Activated T-cell treated with anti-CD3 and anti-CD28 coated beads, Interleukin-2, amount 50 U/mL, for 4 hours (primary cell): ENCODE measurements around the gene SDK2. TPM values are rescaled to one million over a fixed set of nuclear protein-coding genes. Genes with fewer than 3 reads are reported as not detected.
"Not testable (repeated sequence)": the region's sequence is repeated elsewhere in the genome, so short reads cannot be mapped to it uniquely, and the experiment has no call there.

Source experiments
- ATAC-seq, 2 donors: fragments of 200-7000 bp; cut with Tn5 transposase; one replicate each; pipeline ENCODE4 v1.10.0; 2021
- DNase-seq: peaks from one replicate; pipeline ENCODE4 v3.0.0-alpha.2; 2020
- H3K27me3 Mint-ChIP-seq: one replicate; pipeline ENCODE4 v1.8.0; 2021; ENCODE audit warnings: low read depth, mixed read lengths
- H3K36me3 Mint-ChIP-seq: one replicate; pipeline ENCODE4 v1.8.0; 2022; ENCODE audit warnings: mixed read lengths; ENCODE audit not compliant: insufficient read depth
- H3K4me1 Mint-ChIP-seq: one replicate; pipeline ENCODE4 v1.8.0; 2021; ENCODE audit warnings: low read depth, mixed read lengths
- H3K4me3 Mint-ChIP-seq: one replicate; pipeline ENCODE4 v1.8.0; 2021; ENCODE audit warnings: mild to moderate bottlenecking, moderate library complexity, mixed read lengths
- H3K9me3 Mint-ChIP-seq: one replicate; pipeline ENCODE4 v1.8.0; 2021; ENCODE audit warnings: mixed read lengths
- total RNA-seq, 3 donors: library from RNA; stranded (reverse); gene quantifications; one replicate each; pipeline ENCODE4 v1.2.1, GENCODE V29; 2021

The SDK2 gene
- total RNA-seq, 3 donors from 2014 or later = 0.08 to 0.20 (median 0.08) TPM

DNA sequence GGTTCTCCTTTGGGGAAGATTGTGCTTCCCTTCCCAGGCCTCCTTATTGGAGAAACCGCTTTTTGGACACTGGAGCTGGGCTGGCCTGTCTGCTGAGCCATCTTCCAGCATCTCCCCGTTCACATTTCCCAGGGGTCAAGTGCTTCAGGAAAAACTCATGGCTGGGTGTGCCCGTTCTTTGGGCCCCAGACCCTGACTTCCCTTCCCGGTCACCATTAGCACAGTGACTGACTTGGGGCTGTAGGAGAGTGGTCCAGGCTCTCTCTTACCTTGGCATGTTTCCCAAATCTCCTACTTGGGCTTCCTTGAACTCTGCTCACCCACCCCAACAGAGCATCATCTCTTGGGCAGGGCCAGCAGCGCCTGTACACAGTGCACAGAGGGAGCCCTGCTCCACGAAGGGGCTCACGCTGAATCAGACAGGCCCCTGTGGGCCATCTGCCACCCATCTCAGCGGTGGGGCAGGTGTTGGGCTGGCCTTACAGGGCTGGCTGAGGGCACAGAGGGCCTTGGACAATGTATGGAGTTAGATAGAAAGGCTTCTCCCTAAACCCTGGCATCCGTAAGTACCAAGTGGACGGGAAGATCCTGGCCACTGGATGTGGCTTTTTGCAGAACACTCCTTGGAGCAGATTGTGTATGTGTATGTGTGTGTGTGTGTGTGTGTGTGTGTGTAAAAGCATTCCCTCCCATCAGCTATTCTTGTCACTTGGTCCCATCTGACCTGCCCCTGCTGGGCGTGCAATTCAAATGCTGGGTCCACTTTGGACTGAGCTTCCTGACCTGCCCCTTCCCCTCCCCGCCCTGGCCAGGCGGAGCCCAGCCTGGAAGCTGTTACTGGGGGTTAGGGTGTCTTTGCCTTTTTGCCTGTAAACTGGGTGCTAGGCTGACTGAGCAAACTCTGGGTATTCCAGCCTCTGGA, 307.6 kb downstream of the SDK2 start:
- H3K4me1 Mint-ChIP-seq = no peaks in the 10 kb centered on the region
- ATAC-seq = no peak
- no peaks in the 10 kb centered on the region for H3K36me3 Mint-ChIP-seq
- no peaks in the 10 kb centered on the region for H3K9me3 Mint-ChIP-seq
- no peak for DNase-seq
- H3K27me3 Mint-ChIP-seq = no peaks in the 10 kb centered on the region
- H3K4me3 Mint-ChIP-seq = no peak overlapping the region

DNA sequence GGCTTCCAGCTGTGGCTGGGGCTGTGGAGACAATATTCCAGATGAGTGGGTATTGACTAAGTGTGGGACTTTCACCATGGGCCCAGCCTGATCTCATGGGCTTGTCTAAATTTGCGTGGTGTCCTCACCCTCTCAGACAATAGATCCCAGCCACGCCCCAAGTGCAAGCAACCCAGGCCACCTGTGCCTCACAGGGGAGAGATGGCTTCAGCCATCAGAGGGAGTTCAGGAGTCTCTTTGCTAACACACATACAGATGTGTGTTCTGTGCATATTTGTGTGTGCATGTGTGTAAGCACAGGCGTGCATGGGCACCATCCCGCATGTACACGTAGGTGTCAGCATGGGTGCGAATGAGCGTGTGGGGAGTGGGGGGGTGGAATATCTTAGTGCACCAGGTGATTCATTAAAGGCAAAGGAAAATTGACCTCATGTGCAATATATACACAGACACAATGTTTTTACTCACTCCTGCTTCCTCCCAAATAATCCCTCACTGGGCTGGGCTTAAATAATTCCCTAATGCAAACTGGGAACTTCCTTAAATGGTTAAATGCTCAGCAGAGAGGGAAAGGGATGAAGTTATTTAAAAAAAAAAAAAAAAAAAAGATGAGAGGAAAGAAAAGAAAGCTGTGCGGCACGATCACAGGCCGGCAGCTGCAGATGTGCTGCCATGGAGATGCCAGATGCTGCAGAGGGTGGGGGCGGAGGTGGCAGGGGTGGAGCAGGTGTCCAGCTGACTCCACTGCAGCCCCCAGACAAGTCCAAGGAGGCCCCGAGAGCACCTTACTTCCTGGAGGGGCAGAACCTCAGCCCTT, 308.4 kb downstream of the SDK2 start:
- Mint-ChIP-seq H3K9me3 (no peaks in the 10 kb centered on the region), H3K4me3 (no peak overlapping the region), H3K27me3 (no peaks in the 10 kb centered on the region), H3K36me3 (no peaks in the 10 kb centered on the region), H3K4me1 (no peaks in the 10 kb centered on the region)
- DNase-seq (no peak), ATAC-seq (no peak)

DNA sequence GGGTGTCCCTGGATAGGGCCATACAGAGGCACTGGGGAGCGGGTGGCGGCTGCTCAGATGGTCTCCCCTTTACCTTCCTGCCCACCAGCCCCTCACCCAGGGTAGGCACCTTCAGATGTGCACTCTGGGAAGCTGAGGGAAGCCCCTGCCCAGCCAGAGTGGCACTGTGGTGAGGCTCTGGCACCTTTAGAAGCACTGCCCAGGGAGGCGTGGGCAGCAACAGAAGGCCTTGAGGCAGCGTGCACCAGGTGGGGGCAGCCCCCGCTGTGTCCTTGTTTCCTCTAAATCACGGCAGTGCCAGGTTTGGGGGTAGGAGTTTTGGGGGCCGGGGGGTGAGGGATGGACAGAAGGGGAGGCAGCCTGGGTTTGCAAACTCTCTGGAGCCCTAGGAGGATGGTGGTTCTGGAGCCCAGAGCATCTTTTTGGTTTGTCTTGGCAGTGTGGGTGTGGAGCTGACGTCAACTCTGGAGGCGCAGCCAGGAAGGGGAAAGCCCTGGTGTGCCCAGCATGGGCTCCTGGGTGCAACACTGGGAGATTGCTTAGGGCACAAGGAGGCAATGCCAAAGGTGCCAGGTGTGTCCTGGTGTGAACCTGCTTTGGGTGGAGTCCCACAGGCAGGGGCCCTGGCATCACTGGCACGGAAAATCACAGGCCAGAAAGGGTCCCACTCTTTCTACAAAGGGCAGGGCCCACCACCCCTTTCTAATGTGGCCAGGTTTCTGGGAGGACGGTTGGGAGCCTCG, 309.3 kb downstream of the SDK2 start:
- H3K4me3 Mint-ChIP-seq = no peak overlapping the region
- no peak for ATAC-seq
- H3K36me3 Mint-ChIP-seq = no peaks in the 10 kb centered on the region
- no peak for DNase-seq
- H3K27me3 Mint-ChIP-seq = no peaks in the 10 kb centered on the region
- H3K9me3 Mint-ChIP-seq = no peaks in the 10 kb centered on the region
- no peaks in the 10 kb centered on the region for H3K4me1 Mint-ChIP-seq

DNA sequence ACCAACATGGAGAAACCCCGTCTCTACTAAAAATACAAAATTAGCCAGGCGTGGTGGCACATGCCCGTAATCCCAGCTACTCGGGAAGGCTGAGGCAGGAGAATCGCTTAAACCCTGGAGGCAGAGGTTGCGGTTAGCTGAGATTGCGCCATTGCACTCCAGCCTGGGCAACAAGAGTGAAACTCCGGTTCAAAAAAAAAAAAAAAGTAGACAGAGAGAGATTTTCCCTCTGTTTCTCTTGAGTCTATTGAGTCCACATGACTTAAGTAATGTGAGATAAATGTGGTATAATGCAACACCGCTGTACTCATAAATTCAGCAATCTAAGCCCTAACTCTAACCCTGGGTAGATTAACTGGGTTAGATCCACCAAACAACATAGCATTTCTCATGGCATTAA, 310.8 kb downstream of the SDK2 start:
- not testable (repeated sequence) for H3K27me3 Mint-ChIP-seq, H3K4me1 Mint-ChIP-seq, ATAC-seq, H3K36me3 Mint-ChIP-seq, DNase-seq, H3K4me3 Mint-ChIP-seq, H3K9me3 Mint-ChIP-seq

DNA sequence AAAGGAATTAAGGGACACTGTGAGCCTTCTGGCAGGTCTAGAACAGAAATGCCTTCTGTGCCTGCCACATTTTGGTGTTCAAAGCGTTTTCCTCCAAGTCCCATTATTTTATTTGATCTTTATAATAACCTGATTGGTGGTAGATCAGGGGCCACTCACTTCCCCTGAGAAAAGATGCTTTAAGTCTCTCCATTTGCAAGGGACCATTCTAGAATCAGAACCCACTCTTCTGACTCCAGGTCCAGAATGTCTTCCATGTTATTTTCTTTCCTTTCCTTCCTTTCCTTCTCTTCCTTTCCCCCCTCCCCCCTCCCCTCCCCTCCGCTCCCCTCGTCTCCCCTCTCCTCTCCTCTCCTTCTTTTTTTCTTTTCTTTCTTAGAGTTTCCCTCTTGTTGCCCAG, 313.2 kb downstream of the SDK2 start:
- DNase-seq (no peak), ATAC-seq (no peak)
- no peaks in the 10 kb centered on the region for H3K4me1 Mint-ChIP-seq
- peaks cover 9% of the 10 kb centered on the region for H3K27me3 Mint-ChIP-seq
- no peaks in the 10 kb centered on the region for H3K36me3 Mint-ChIP-seq
- no peaks in the 10 kb centered on the region for H3K9me3 Mint-ChIP-seq
- no peak overlapping the region for H3K4me3 Mint-ChIP-seq

DNA sequence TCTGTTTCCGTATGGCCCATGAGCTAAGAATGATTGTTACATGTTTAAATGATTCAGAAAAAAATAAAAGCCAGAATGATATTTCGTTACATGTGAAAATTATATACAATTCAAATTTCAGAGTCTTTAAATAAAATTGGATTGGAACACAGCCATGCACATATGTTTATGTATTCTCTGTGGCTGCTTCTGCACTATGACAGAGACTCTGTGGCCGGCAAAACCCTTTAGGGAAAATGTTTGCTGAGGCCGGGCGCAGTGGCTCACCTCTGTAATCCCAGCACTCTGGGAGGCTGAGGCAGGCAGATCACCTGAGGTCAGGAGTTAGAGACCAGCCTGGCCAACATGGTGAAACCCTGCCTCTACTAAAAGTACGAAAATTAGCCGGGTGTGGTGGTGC, 316.6 kb downstream of the SDK2 start:
- no peak for ATAC-seq
- no peak overlapping the region for H3K4me3 Mint-ChIP-seq
- H3K4me1 Mint-ChIP-seq = no peaks in the 10 kb centered on the region
- no peak for DNase-seq
- H3K9me3 Mint-ChIP-seq = no peaks in the 10 kb centered on the region
- H3K27me3 Mint-ChIP-seq = peaks cover 13% of the 10 kb centered on the region
- no peaks in the 10 kb centered on the region for H3K36me3 Mint-ChIP-seq

DNA sequence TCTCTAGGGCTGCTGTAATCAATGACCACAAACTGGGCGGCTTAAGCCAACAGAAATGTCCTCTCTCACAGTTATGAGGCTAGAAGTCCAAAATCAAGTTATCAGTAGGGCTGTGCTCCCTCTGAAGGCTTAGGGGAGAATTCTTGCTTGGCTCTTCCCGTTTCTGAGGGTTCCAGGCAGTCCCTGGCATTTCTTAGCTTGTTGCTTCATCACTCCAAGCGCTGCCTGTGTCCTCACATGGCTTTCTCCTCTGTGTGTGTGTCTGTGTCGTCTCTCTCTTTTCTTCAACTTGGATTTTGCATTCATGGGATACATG, 318.8 kb downstream of the SDK2 start:
- no peak overlapping the region for H3K4me3 Mint-ChIP-seq
- DNase-seq = no peak
- H3K27me3 Mint-ChIP-seq = peaks cover 13% of the 10 kb centered on the region
- no peaks in the 10 kb centered on the region for H3K9me3 Mint-ChIP-seq
- H3K4me1 Mint-ChIP-seq = no peaks in the 10 kb centered on the region
- ATAC-seq = no peak
- no peaks in the 10 kb centered on the region for H3K36me3 Mint-ChIP-seq

DNA sequence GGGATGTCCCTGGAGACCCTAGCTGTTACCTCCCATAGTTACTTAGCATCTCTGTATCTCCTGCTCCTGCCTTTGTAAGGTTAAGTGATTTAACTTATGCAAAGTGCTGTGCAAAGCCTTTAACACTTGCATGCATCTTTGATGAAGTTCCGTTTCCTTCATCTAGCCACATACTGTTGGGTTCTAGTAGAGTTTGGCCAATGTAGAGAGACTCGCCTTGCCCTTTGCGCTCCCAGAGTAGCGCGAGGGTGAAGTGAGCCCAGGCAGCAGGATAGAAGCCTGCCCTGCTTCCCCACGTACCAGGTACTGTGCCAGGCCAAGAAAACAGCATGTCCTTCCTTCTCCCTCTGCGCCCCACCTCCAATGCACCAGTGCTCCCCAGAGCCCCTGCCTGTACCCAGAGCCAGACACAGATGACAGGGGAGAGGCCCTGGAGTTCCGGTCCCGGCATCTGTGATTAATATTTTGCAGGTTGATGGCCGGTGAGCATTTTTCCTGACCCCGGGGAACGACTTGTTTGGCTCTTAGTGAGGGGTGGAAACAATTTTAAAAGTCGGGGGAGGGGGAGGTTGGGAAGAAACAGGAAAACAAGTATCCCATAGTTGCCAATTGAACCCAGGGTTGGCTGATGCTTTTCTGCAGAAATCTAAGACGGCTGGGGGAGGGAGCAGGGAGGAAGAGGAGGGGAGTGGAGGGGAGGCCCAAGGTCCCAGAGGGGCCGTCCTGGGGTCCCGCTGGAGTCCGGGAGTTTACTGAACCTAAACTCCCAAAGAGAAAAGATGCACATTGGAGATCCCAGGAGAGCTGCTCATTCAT, 319.3 kb downstream of the SDK2 start:
- H3K4me3 Mint-ChIP-seq = no peak overlapping the region
- no peaks in the 10 kb centered on the region for H3K36me3 Mint-ChIP-seq
- DNase-seq (no peak), ATAC-seq (no peak)
- H3K4me1 Mint-ChIP-seq = no peaks in the 10 kb centered on the region
- H3K9me3 Mint-ChIP-seq = no peaks in the 10 kb centered on the region
- H3K27me3 Mint-ChIP-seq = peaks cover 13% of the 10 kb centered on the region

DNA sequence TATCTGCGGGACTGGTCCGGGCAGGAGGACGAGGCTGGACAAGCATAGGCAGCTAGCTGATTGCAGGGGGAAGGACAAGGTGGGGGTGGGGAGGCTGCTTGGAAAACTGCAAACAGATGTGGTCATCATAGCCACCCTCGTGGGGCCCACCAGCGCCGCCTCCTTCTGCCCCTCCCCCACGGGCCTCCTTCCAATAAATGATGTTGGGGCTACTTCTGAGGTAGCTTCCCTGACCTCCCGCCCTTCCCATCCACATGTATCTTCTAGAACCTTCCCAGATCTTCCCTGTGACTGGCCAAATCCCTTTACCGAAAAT, 320.1 kb downstream of the SDK2 start:
- no peak for DNase-seq
- H3K4me3 Mint-ChIP-seq = no peak overlapping the region
- no peaks in the 10 kb centered on the region for H3K9me3 Mint-ChIP-seq
- H3K36me3 Mint-ChIP-seq = no peaks in the 10 kb centered on the region
- no peak for ATAC-seq
- no peaks in the 10 kb centered on the region for H3K4me1 Mint-ChIP-seq
- peaks cover 11% of the 10 kb centered on the region for H3K27me3 Mint-ChIP-seq

DNA sequence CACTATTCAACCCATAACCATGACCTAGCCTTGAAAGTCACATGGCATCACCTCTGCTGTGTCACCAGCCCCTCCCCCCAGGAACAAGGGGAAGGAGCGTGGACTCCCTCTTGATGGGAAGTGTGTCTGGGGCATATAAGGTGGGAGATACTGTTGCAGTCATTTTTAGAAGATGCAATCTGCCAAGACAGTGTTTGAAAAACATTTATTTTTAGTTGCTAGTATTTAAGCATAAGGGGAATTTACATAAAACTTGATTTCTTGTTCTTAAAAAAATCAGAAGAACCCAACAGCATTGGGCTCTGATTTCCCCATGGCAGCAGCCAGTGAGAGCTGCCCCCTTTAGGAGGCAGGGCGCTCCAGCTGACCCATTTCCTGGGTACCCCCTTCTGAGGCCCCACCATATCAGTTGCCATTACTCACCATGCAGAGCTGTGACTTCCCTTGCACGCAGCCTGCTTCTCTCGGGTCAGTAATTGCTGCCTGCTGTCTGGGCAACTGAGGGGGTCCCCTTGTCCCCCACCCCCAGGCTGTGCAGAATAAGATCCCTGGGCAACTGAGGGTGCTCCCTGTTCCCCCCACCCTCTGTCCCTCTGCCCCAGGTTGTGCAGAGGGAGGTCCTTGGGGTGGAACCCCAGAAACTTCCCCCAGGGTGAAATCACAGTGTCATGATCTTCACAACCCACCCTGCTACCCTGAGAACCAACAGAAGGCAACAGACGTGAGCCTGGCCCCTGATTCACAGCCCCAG, 320.7 kb downstream of the SDK2 start:
- no peak overlapping the region for H3K4me3 Mint-ChIP-seq
- DNase-seq (no peak), ATAC-seq (no peak)
- no peaks in the 10 kb centered on the region for H3K36me3 Mint-ChIP-seq
- peaks cover 10% of the 10 kb centered on the region for H3K27me3 Mint-ChIP-seq
- H3K4me1 Mint-ChIP-seq = no peaks in the 10 kb centered on the region
- no peaks in the 10 kb centered on the region for H3K9me3 Mint-ChIP-seq

DNA sequence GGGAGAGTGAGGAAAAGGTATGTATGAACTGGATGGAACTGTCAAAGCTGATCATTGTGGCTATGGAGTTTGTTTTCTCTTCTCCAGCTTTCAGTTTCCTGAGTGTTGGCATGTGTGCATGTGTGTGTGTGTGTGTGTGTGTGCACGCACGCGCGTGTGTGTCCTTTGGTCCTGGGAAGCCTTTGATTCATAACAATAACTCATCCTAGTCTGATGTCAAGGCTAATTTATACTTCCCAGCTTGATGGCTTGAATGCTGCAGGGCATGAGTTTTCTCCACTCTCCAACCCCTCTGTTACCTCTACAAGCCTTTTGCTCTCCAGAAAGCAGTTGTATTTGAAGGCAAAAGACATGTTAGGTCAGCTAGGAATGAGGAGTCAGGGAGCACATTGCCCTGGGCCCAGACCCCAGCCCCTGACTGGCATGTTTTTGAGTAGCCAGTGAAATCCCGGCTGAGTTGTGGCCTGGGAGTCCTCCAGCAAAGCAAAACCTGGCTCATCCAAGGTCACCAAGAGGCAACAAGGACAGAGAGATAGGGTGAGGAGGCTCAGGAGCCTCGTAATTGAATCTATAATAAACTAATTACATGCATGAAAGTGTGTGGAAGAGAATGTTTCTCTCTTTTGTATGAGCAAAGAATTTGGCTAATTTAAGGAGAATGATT, 323.5 kb downstream of the SDK2 start:
- ATAC-seq (no peak), DNase-seq (no peak)
- peaks cover 5% of the 10 kb centered on the region for H3K27me3 Mint-ChIP-seq
- no peak overlapping the region for H3K4me3 Mint-ChIP-seq
- no peaks in the 10 kb centered on the region for H3K4me1 Mint-ChIP-seq
- no peaks in the 10 kb centered on the region for H3K9me3 Mint-ChIP-seq
- H3K36me3 Mint-ChIP-seq = no peaks in the 10 kb centered on the region

DNA sequence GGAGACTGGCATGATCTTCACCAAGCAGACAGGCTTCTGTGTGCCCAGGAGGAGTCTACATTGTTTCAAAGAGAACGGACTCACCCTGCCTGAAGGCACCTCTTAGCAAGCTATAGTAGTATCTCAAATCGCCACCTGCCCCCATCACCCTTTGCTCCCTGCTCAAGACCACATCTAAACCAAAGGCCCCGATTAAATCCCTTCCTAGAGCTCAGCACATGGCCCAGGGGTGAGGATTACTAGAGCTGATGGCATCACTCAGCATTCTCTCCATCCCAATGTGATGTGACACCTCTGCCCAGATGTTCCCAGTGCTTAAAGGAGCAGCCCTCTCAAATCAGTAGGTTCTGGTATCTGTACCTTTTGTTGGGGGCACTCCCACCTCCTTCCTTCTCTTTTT, 324.5 kb downstream of the SDK2 start:
- Mint-ChIP-seq H3K4me1 (no peaks in the 10 kb centered on the region), H3K27me3 (peaks cover 2% of the 10 kb centered on the region), H3K9me3 (no peaks in the 10 kb centered on the region), H3K36me3 (no peaks in the 10 kb centered on the region), H3K4me3 (no peak overlapping the region)
- DNase-seq = no peak
- ATAC-seq = no peak

DNA sequence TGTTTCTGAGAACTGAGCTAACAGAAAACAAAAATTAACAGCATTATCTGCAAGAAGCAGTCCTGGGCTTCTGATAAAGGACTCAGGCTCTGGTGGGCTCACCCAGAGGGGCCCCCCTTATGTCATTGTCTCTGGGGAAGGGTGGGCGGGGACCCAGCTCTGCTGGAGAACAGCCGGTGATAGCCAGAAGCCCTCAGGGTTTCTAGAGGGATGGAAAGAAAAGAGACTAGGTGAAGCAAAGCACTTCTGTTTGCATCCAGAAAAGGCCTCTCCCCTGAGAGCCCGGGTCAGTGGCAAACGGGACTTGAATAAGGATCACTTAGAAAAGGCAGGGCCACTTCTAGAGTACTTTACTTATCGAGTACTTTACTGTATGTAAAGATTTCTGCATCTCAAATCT, 325.4 kb downstream of the SDK2 start:
- ATAC-seq (no peak), DNase-seq (no peak)
- no peaks in the 10 kb centered on the region for H3K27me3 Mint-ChIP-seq
- H3K9me3 Mint-ChIP-seq = no peaks in the 10 kb centered on the region
- H3K4me1 Mint-ChIP-seq = no peaks in the 10 kb centered on the region
- no peaks in the 10 kb centered on the region for H3K36me3 Mint-ChIP-seq
- no peak overlapping the region for H3K4me3 Mint-ChIP-seq
